GM12874 (cell line): Measurements from ENCODE around the gene RNF125.

Experiments used
- TF ChIP-seq, protein P1 (sequence below): IDR thresholded peaks from 2 replicates; pipeline ENCODE4 v1.5.1; 2011; ENCODE audit warnings: low read depth, mild to moderate bottlenecking, control low read depth, low read length, moderate library complexity; ENCODE audit not compliant: insufficient read depth

The RNF125 gene

DNA sequence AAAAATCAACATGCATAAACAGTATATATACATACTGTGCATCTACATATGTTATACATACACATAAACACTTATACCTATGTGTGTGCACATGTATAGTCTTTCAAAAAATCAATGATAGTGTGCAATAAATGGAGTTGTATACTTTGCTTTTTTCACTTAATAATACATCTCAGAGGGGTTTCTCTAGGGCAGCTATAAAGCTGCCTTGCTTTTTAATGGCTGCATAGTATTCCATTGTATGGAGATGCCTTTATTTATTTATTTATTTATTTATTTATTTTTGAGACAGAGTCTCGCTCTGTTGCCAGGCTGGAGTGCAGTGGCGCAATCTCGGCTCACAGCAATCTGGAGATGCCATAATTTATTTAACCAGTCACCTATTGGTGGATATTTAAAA, 7.4 kb upstream of the RNF125 start:
- TF ChIP-seq, protein P1, sequence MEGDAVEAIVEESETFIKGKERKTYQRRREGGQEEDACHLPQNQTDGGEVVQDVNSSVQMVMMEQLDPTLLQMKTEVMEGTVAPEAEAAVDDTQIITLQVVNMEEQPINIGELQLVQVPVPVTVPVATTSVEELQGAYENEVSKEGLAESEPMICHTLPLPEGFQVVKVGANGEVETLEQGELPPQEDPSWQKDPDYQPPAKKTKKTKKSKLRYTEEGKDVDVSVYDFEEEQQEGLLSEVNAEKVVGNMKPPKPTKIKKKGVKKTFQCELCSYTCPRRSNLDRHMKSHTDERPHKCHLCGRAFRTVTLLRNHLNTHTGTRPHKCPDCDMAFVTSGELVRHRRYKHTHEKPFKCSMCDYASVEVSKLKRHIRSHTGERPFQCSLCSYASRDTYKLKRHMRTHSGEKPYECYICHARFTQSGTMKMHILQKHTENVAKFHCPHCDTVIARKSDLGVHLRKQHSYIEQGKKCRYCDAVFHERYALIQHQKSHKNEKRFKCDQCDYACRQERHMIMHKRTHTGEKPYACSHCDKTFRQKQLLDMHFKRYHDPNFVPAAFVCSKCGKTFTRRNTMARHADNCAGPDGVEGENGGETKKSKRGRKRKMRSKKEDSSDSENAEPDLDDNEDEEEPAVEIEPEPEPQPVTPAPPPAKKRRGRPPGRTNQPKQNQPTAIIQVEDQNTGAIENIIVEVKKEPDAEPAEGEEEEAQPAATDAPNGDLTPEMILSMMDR = no peak

- TF ChIP-seq, protein P1 = no peak
These were observed 775 bp downstream of the RNF125 start for GRCh38 chr18:32019251-32019948.

GRCh38 chr18:32021756-32022564, 3.3 kb downstream of the RNF125 start:
- TF ChIP-seq, protein P1 = no peak

DNA sequence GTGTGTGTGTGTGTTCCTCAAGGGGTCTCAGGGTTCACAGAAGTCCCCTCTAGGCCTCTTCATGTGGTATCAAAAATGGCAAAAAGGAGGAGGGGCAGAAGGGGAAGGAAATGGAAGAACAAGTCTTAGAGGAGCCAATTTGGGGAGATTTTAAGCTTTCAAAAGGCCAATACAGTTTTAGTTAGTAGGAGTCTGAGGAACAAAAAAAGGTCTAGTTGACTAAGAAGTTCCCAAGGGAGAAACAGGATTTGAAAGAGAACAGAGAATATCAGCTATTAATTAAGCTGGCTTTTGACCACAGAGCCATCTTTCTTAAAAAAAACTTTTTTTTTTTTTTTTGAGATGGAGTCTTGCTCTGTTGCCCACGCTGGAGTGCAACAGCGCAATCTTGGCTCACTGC, 7.1 kb downstream of the RNF125 start:
- TF ChIP-seq, protein P1 = no peak

DNA sequence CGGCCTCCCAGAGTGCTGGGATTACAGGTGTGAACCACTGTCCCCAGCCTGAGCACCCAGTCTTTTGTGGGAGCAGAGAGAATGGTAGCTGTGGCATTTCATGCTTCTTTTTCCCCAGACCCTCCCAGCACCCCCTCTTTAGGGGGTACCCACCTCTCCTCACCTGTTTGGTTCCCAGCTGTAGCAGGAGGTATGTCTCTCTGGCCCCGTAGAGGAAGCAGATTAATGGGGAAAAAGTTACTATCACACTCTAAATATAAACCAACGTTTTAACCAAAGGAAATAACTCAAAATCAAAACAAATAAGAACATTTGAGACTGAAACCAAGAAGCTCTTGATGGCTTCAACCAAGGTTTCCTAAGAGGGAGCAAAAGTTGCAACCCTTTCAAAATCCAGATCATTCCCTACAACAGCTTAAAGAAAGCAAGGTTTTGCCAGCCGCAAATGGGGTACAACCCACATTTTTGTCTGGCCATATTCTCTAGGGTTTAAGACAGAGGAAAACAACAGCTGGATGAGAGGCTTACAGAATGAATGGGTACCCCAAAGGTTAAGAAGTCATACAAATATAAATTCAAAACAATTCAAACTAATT, 8.0 kb downstream of the RNF125 start:
- TF ChIP-seq, protein P1 = no peak

GRCh38 chr18:32029558-32029957, 10.9 kb downstream of the RNF125 start:
- TF ChIP-seq, protein P1 = no peak

- TF ChIP-seq, protein P1 = no peak
These were observed 14.0 kb downstream of the RNF125 start for GRCh38 chr18:32032609-32033008.
